Panc1 (cell line): ENCODE results near the gene FAM50A. TPM values are rescaled to one million over a fixed set of nuclear protein-coding genes. Genes with fewer than 3 reads are reported as not detected.

Source experiments
- ATAC-seq: fragments of 200-7000 bp; cut with Tn5 transposase; 2 replicates; pipeline ENCODE4 v1.9.1; 2020; ENCODE audit warnings: mild to moderate bottlenecking, moderate library complexity
- BruUV-seq: library from RNA; stranded (reverse); fragments of 400-500 nt; replicated peaks from 2 replicates; lab custom pipeline; 2021; lab: Mats Ljungman, UMichigan
- CTCF ChIA-PET: fragments of 300-600 bp; sonication (Branson Sonifier 250); formaldehyde crosslinking; loops from one replicate; lab custom pipeline; 2022; ENCODE audit warnings: antibody characterized with exemption; lab: Charles Lee
- POLR2A ChIA-PET: fragments of 300-600 bp; sonication (Branson Sonifier 250); formaldehyde crosslinking; loops from one replicate; lab custom pipeline; 2022; ENCODE audit warnings: antibody characterized with exemption; lab: Charles Lee
- DNase-seq: peaks from one replicate; pipeline ENCODE4 v3.0.0-alpha.2; 2010; ENCODE audit warnings: low read depth, low spot score
- H3K27ac ChIP-seq: 2 replicates; pipeline ENCODE4 v1.5.1; 2011; ENCODE audit warnings: mild to moderate bottlenecking, low read length, inconsistent platforms
- H3K27me3 ChIP-seq: fragments of 200-500 bp; sonication (Bioruptor generic); 2 replicates; pipeline ENCODE4 v1.6.0; 2014; ENCODE audit warnings: low read length, inconsistent platforms; ENCODE audit not compliant: control insufficient read depth, insufficient read depth
- H3K36me3 ChIP-seq: fragments of 200-500 bp; sonication (Bioruptor generic); 2 replicates; pipeline ENCODE4 v1.5.1; 2014; ENCODE audit warnings: inconsistent platforms, mild to moderate bottlenecking, low read length, moderate library complexity; ENCODE audit not compliant: control insufficient read depth, insufficient read depth
- H3K4me1 ChIP-seq: 2 replicates; pipeline ENCODE4 v1.5.1; 2011; ENCODE audit warnings: inconsistent platforms, mild to moderate bottlenecking, low read length, moderate library complexity; ENCODE audit not compliant: control insufficient read depth, insufficient read depth
- H3K4me3 ChIP-seq, 2 experiments: 2 replicates each; pipeline ENCODE4 v1.5.1; 2011 to 2012; ENCODE audit warnings: low read depth in 2 of 2, low read length in 2 of 2, mild to moderate bottlenecking in 2 of 2, inconsistent platforms in 1 of 2, moderate library complexity in 1 of 2
- H3K9me3 ChIP-seq: fragments of 200-500 bp; sonication (Bioruptor generic); 2 replicates; pipeline ENCODE4 v1.5.1; 2014; ENCODE audit warnings: low read depth, mild to moderate bottlenecking, inconsistent platforms, low read length, moderate library complexity; ENCODE audit not compliant: control insufficient read depth, insufficient read depth
- POLR2AphosphoS5 ChIP-seq: IDR thresholded peaks from 2 replicates; pipeline ENCODE4 v1.6.1; 2012; ENCODE audit warnings: mild to moderate bottlenecking, low read depth, low read length, moderate library complexity
- SIN3A ChIP-seq: IDR thresholded peaks from 2 replicates; pipeline ENCODE4 v1.6.1; 2012; ENCODE audit warnings: low read depth, mild to moderate bottlenecking, low read length, moderate library complexity, borderline replicate concordance; ENCODE audit not compliant: insufficient read depth
- TCF7L2 ChIP-seq: IDR thresholded peaks from 2 replicates; pipeline ENCODE4 v1.6.1; 2011; ENCODE audit warnings: mild to moderate bottlenecking, low read depth, low read length, inconsistent platforms
- in situ Hi-C: cut with HindIII; loops from 2 replicates; pipeline ENCODE4 v1.10.0; 2016; ENCODE audit warnings: low sequenced_read_pairs, low pct_unique_long_range_greater_than_20kb
- intact Hi-C: fragments of 100-400 bp; cut with micrococcal nuclease; formaldehyde crosslinking; loops from one replicate; pipeline ENCODE4 v1.10.0; 2022; ENCODE audit not compliant: unreplicated experiment
- total RNA-seq: library from RNA; stranded (reverse); gene quantifications from one replicate; pipeline ENCODE4 v1.2.1, GENCODE V29; 2021; ENCODE audit not compliant: unreplicated experiment
- TF ChIP-seq, protein P1 (sequence below), 2 experiments: IDR thresholded peaks; 2 replicates each; pipeline ENCODE4 v1.6.1; 2011 to 2012; ENCODE audit warnings: low read depth in 2 of 2, control low read depth in 1 of 2, low read length in 1 of 2, mild to moderate bottlenecking in 1 of 2, moderate library complexity in 1 of 2; ENCODE audit not compliant: insufficient read depth in 1 of 2
- TF ChIP-seq, protein P2 (sequence below): fragments of 450-650 bp; IDR thresholded peaks from 2 replicates; pipeline ENCODE4 v1.5.1; 2017; ENCODE audit warnings: mild to moderate bottlenecking

Gene FAM50A
- total RNA-seq, 1 experiment from 2014 or later, result 225 TPM

DNA sequence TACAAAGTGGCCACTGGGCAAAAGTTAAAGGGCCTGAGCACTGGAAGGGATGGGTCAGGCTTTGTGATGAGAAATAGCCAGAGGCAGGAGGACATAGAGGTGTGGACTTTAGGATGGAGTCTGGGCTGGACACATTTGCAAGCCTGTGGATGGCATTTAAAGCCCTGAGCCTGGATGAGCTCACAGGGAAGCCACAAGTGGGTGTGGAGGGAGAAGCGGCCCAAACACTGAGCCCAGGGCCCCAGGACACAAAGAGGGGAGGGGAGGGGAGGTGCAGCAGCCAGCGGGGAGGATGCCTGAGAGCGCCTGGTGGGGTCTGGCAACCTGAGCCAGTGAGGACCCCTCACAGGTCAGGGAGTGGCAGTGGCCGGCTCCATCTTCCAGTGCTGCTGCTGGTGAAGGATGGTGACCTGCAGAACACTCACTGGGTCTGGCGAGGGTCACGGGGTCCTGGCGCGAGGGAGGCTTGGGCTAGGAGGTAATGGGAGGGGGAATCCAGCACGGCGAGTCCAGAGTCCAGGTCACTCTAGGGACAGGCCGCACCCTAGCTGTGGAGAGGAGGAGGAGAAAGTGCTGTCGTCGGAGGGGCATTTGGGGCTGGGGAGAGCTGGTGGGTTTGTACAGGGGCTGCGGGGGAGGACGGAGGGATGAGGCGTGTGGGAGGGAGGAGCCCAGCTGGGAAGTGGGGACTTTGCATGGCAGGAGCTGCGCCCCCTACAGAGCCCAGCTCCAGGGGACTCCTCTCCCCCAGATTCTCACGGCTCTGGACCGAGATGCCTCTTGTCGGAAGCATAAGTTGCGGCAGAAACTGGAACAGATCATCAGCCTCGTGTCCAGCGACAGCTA, 28.1 kb downstream of the FAM50A start:
- in situ Hi-C loops (no loop called here), intact Hi-C loops (no loop called here)
- BruUV-seq, result no TSS peak
- TF ChIP-seq SIN3A (no peak), TCF7L2 (no peak), POLR2AphosphoS5 (no peak)
- TF ChIP-seq, protein P1, sequence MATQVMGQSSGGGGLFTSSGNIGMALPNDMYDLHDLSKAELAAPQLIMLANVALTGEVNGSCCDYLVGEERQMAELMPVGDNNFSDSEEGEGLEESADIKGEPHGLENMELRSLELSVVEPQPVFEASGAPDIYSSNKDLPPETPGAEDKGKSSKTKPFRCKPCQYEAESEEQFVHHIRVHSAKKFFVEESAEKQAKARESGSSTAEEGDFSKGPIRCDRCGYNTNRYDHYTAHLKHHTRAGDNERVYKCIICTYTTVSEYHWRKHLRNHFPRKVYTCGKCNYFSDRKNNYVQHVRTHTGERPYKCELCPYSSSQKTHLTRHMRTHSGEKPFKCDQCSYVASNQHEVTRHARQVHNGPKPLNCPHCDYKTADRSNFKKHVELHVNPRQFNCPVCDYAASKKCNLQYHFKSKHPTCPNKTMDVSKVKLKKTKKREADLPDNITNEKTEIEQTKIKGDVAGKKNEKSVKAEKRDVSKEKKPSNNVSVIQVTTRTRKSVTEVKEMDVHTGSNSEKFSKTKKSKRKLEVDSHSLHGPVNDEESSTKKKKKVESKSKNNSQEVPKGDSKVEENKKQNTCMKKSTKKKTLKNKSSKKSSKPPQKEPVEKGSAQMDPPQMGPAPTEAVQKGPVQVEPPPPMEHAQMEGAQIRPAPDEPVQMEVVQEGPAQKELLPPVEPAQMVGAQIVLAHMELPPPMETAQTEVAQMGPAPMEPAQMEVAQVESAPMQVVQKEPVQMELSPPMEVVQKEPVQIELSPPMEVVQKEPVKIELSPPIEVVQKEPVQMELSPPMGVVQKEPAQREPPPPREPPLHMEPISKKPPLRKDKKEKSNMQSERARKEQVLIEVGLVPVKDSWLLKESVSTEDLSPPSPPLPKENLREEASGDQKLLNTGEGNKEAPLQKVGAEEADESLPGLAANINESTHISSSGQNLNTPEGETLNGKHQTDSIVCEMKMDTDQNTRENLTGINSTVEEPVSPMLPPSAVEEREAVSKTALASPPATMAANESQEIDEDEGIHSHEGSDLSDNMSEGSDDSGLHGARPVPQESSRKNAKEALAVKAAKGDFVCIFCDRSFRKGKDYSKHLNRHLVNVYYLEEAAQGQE (IDR thresholded peaks at IDR 0.05; ENCODE audit: insufficient read depth in 1 of 2, low read depth in 2 of 2, low read length in 1 of 2), result no peak
- TF ChIP-seq, protein P2, sequence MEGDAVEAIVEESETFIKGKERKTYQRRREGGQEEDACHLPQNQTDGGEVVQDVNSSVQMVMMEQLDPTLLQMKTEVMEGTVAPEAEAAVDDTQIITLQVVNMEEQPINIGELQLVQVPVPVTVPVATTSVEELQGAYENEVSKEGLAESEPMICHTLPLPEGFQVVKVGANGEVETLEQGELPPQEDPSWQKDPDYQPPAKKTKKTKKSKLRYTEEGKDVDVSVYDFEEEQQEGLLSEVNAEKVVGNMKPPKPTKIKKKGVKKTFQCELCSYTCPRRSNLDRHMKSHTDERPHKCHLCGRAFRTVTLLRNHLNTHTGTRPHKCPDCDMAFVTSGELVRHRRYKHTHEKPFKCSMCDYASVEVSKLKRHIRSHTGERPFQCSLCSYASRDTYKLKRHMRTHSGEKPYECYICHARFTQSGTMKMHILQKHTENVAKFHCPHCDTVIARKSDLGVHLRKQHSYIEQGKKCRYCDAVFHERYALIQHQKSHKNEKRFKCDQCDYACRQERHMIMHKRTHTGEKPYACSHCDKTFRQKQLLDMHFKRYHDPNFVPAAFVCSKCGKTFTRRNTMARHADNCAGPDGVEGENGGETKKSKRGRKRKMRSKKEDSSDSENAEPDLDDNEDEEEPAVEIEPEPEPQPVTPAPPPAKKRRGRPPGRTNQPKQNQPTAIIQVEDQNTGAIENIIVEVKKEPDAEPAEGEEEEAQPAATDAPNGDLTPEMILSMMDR, result no peak
- Histone ChIP-seq H3K9me3 (no peaks in the 10 kb centered on the region), H3K4me3 (no peak overlapping the region), H3K36me3 (no peaks in the 10 kb centered on the region), H3K27me3 (no peaks in the 10 kb centered on the region), H3K4me1 (peaks cover 6% of the 10 kb centered on the region), H3K27ac (no peak overlapping the region)
- ATAC-seq (no peak), DNase-seq (no peak)
- CTCF ChIA-PET, result interaction anchor here (0.6 kb wide), 1 partner anchor 55 kb away, joined by 5 read pairs; no protein-coding TSS in a partner anchor
- POLR2A ChIA-PET, result no interaction called here

DNA sequence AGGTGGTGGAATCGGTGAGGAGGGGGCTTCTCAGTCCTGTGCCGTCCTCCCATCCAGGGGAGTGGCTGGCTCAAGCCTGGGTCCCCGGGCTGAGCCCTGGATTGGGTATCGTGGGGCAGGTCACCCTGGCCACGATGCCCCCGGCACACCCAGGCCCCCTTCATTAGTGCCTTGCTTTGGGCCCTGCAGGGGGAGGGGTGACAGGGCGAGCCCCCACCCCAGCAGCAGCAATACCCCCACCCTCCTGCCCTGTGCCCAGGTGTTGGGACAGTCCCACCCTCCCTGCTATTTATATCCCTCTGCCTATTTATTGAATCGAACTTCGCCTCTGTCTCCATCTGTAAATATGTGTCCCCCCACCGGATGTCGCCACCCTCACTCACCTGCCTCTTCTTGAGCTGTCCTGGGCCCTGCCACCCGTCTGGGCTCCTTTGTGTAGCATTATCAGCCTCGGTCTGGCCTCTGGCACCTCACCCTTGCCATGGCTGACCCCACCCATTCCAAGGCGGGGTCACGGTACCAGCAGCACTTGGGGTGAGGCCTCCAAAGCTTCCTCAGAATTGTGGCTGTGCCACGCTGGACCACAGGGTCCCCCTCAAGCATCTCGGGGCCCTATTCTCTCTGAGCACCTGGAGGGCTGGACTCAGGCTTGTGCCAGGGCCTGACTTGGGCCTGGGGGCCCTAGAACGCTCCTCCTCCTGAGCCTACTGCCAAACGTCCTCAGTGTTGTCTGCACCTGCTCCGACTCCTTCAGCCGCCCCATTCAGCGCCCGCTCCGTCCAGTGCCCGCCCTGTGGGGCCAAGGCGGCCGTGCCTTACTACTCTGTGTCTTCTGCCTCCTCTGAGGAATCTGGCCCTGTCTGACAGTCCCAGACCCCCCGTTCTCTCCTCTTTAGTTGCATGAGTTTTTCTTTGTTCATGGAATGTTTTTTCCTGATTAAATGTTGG, 29.0 kb downstream of the FAM50A start:
- H3K4me1 ChIP-seq, result peaks cover 14% of the 10 kb centered on the region
- DNase-seq, result no peak
- no peak for TF ChIP-seq TCF7L2
- TF ChIP-seq, protein P1 (IDR thresholded peaks at IDR 0.05; ENCODE audit: insufficient read depth in 1 of 2, low read depth in 2 of 2, low read length in 1 of 2), result no peak
- H3K9me3 ChIP-seq, result no peaks in the 10 kb centered on the region
- ChIA-PET CTCF (interaction anchor here (0.7 kb wide), 1 partner anchor 65 kb away, joined by 3 read pairs; no protein-coding TSS in a partner anchor), POLR2A (interaction anchor here (0.5 kb wide), 1 partner anchor 8 kb away, joined by 5 read pairs; no protein-coding TSS in a partner anchor)
- peak; percentile 40; the same call in 1 of the 2 replicates for ATAC-seq
- no peak overlapping the region for H3K27ac ChIP-seq
- no peaks in the 10 kb centered on the region for H3K36me3 ChIP-seq
- H3K4me3 ChIP-seq, result no peak overlapping the region
- in situ Hi-C loops (no loop called here), intact Hi-C loops (no loop called here)
- BruUV-seq, result no TSS peak
- no peaks in the 10 kb centered on the region for H3K27me3 ChIP-seq
